Raji (cell line): ENCODE results near the gene LCN2.

ENCODE experiments used
- POLR2A ChIP-seq: IDR thresholded peaks from 2 replicates; pipeline ENCODE4 v1.6.1; 2011; ENCODE audit warnings: low read depth, low read length, control low read depth; ENCODE audit not compliant: insufficient read depth

LCN2 gene

DNA sequence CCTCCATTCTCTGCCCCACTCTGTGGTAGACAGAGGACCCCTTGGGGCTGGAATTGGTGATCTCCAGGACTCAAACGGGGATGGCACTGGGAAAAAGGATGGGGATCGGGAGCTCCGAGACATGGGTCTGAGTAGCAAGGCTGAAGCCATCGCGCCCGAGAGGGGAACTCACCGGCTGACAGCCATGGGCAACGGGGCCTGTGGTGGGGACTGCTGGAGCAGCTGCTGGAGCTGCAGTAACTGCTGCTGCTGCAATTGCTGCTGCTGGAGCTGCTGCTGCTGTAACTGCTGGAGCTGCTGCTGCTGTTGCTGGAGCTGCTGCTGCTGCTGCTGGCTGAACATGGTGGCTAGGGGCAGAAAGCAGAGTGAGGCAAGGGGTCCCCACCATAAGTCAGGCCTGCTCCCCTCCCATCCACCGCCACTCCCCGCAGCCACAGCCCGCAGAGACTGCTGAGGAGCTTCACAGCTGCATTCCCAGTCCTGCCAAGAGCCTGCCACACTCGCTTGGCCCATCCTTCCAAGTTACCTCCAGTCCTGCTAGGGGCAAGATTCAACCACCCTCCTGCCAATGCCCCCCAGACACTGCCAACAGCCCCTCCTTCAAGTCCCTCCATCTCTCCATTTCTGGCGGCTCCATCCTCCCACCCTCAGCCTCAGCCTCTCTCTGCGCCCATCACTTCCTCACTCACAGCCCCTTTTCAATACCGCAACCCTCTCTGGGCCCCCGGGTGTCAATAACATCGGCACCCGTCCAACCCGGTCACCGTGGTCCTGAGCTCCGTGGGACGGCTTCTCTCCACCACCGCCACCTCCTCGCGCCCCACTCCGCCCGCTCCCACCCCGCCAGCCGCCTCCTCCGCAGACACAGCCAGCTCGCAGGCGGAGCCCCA lies 41.5 kb downstream of the LCN2 start:
- TF ChIP-seq POLR2A: no peak

DNA sequence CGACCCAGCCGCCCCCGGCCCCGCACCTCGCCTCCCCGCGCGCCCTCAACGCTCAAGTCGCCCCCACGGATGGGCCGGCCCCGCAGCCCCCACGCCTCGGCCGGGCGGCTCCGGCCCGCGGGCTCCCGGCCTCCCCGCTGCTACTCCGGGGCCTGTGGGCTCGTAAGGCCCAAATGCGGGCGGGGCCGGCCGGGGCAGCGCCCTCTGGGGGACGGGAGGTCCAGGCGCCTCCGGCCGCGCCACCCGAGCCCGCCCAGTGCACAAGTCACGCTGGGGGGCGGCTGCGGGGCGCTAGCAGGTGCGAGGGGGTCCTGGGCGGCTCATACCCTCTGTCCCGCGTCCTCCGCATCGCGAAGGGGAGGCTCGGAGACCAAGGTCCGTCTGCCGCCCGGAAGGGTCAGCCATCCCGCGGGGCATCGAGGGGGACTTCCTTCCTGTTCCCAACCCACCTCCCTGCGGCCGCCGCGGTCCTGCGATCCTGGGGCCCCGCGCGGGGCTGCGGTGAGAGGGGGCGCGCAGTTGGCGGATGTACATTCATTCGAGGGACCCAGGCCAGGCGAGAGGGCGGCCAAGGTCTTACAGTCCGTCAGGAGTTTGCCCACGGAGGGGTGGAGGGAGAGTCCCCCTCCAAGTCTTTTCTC lies 42.3 kb downstream of the LCN2 start, which contains the start of gene CIZ1:
Gene CIZ1, minus strand, starts transcription at position 167 of the 641 bp plus-strand sequence. CDS start 715 bp downstream, outside the sequence.
- peak; percentile 57 for TF ChIP-seq POLR2A

DNA sequence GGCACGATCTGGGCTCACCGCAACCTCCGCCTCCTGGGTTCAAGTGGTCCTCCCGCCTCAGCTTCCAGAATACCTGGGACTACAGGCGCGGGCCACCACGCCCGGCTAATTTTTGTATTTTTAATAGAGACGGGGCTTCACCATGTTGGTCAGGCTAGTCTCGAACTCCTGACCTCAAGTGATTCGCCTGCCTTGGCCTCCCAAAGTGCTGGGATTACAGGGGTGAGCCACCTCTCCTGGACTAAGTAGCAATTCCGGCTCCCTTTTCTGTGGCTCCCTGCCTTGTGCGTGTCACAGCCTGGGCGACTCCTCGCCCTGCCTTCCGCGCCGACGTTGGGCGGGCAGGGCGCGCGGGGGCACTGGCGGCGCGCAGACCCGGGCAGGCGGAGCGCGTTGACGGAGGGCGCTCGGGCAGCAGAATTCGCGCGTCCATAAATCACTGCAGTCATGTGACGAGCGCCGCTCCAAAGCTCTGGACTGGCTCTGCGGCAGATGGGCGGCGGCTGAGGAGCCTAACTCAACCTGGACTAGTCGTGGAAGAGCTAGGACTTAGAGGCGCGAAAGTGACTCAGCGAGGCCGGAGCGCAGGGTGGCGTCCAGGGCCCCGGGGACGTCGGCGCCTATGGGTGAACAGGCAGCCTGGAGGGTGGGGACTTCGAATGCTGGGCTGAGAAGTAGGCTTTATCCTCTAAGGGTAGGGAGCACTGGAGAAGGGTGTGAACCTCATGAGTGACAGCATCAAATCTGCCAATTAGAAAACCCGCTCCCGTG lies 43.5 kb downstream of the LCN2 start:
- no peak for TF ChIP-seq POLR2A

- no peak for TF ChIP-seq POLR2A
These were observed 44.3 kb downstream of the LCN2 start for GRCh38 chr9:128193469-128194096.

- TF ChIP-seq POLR2A: no peak
These were observed 52.5 kb downstream of the LCN2 start for GRCh38 chr9:128201441-128202369.

DNA sequence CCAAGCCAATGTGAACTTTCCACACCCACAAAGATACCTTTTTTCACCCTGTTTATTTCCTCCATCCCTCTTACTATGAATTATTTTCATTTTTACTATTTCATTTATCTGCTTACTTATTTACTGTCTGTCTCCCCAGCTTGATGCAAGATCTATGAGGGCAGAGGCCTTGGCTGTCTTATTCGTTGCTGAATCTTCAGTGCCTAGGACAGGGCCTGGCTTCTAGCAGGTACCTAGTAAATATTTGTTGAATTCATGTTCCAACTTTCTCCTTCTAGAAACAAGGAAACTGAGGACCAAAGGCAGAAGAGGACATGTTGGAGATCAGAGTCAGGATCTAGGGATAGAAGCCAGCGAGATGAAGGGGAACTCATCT lies 53.4 kb downstream of the LCN2 start:
- no peak for TF ChIP-seq POLR2A
